Measurements from ENCODE around the gene PHETA1.

PHETA1 gene

DNA sequence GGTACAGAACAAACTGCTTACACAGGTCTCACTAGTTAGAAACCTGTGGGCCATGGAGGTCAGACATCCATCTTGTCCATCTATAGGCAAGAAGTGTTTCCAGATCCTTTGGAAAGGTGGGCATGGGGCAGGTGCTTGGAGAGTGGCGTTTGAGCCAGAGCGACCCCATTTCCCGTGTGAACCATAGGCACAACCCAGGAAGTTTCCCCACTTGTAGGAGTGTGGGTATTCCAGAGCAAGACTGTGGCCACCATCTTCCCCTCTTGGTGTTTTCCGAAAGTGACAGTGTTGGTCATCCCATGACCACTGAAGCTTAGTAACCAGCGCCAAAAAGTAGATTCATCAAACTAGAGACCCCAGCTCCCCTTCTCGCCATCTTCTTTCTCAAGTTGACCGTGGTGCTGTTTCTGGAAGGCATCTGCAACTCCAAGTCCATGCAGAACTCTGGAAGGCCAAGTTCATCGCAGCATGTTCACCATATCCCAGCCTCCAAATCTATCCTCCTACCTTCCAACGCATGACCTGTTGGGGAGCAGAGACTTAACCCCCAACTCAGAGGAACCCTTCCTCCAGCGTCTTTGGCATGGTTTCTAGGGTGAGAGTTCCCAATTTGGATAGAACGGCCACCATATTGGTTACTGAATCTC is 19.7 kb downstream of the PHETA1 start:
- no peaks in the 10 kb centered on the region for H3K79me2 ChIP-seq (ENCODE audit: insufficient read depth, low read length)
- DNase-seq, result no peak
- no peak overlapping the region for H3K4me3 ChIP-seq (ENCODE audit: low read depth in 1 of 2, low read length in 2 of 2)
- no peaks in the 10 kb centered on the region for H3K36me3 ChIP-seq (ENCODE audit: insufficient read depth, low read length)
- TF ChIP-seq EZH2 (IDR thresholded peaks at IDR 0.05; ENCODE audit: borderline replicate concordance, low read depth, low read length, severe bottlenecking), result no peak
- TF ChIP-seq, protein P1, sequence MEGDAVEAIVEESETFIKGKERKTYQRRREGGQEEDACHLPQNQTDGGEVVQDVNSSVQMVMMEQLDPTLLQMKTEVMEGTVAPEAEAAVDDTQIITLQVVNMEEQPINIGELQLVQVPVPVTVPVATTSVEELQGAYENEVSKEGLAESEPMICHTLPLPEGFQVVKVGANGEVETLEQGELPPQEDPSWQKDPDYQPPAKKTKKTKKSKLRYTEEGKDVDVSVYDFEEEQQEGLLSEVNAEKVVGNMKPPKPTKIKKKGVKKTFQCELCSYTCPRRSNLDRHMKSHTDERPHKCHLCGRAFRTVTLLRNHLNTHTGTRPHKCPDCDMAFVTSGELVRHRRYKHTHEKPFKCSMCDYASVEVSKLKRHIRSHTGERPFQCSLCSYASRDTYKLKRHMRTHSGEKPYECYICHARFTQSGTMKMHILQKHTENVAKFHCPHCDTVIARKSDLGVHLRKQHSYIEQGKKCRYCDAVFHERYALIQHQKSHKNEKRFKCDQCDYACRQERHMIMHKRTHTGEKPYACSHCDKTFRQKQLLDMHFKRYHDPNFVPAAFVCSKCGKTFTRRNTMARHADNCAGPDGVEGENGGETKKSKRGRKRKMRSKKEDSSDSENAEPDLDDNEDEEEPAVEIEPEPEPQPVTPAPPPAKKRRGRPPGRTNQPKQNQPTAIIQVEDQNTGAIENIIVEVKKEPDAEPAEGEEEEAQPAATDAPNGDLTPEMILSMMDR (IDR thresholded peaks at IDR 0.05; ENCODE audit: borderline replicate concordance, extremely low read depth, low read length, poor library complexity, severe bottlenecking), result no peak
- ATAC-seq (ENCODE audit: insufficient read depth, low read depth), result no peak
- no peak overlapping the region for H3K4me2 ChIP-seq (ENCODE audit: insufficient read depth, low read length)
- H3K27me3 ChIP-seq (ENCODE audit: insufficient read depth, low read length, poor library complexity), result no peaks in the 10 kb centered on the region
- H3K27ac ChIP-seq (ENCODE audit: low read length), result no peak overlapping the region
- peaks cover 11% of the 10 kb centered on the region for H3K9me3 ChIP-seq (ENCODE audit: insufficient read depth, low read length, severe bottlenecking)
- no peak overlapping the region for H3K9ac ChIP-seq (ENCODE audit: low read depth, low read length)
- no peak overlapping the region for H2AFZ ChIP-seq (ENCODE audit: low read depth, low read length)
- H4K20me1 ChIP-seq (ENCODE audit: insufficient read depth, low read length), result no peaks in the 10 kb centered on the region
- H3K4me1 ChIP-seq (ENCODE audit: insufficient read depth, low read length), result no peaks in the 10 kb centered on the region

DNA sequence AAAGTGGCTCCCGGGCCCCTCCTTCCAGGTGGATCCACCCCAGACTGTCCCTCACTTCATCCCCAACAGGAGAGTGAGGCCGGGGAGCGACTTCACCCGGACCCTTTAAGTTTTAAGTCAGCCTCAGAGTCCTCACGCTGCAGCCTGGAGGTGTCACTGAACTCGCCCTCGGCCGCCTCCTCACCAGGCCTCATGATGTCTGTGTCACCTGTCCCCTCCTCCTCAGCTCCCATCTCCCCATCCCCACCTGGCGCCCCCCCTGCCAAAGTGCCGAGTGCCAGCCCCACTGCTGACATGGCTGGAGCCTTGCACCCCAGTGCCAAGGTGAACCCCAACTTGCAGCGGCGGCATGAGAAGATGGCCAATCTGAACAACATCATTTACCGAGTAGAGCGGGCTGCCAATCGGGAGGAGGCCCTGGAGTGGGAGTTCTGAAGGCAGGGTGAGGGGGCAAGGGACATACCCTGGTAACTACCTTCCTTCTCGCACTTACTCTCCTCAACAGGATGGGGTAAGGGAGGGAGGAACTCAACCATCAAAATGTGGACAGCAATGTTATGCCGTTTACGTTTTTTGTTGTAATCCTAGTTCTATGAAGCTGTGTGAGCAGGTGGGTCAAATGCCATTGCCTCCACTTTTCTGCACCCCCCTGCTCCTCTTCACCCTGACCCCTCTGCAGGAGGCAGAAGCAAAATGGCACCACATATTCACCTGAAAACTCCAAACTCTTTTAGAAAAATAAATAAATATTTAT is 20.8 kb downstream of the PHETA1 start:
- no peaks in the 10 kb centered on the region for H4K20me1 ChIP-seq (ENCODE audit: insufficient read depth, low read length)
- no peak overlapping the region for H3K27ac ChIP-seq (ENCODE audit: low read length)
- no peak overlapping the region for H3K9ac ChIP-seq (ENCODE audit: low read depth, low read length)
- no peak for TF ChIP-seq EZH2 (IDR thresholded peaks at IDR 0.05; ENCODE audit: borderline replicate concordance, low read depth, low read length, severe bottlenecking)
- TF ChIP-seq, protein P1 (IDR thresholded peaks at IDR 0.05; ENCODE audit: borderline replicate concordance, extremely low read depth, low read length, poor library complexity, severe bottlenecking), result no peak
- no peak overlapping the region for H2AFZ ChIP-seq (ENCODE audit: low read depth, low read length)
- ATAC-seq (ENCODE audit: insufficient read depth, low read depth) (no peak), DNase-seq (no peak)
- no peaks in the 10 kb centered on the region for H3K4me1 ChIP-seq (ENCODE audit: insufficient read depth, low read length)
- H3K4me2 ChIP-seq (ENCODE audit: insufficient read depth, low read length), result no peak overlapping the region
- H3K36me3 ChIP-seq (ENCODE audit: insufficient read depth, low read length), result no peaks in the 10 kb centered on the region
- no peak overlapping the region for H3K4me3 ChIP-seq (ENCODE audit: low read depth in 1 of 2, low read length in 2 of 2)
- no peaks in the 10 kb centered on the region for H3K79me2 ChIP-seq (ENCODE audit: insufficient read depth, low read length)
- peaks cover 11% of the 10 kb centered on the region for H3K9me3 ChIP-seq (ENCODE audit: insufficient read depth, low read length, severe bottlenecking)
- H3K27me3 ChIP-seq (ENCODE audit: insufficient read depth, low read length, poor library complexity), result no peaks in the 10 kb centered on the region

DNA sequence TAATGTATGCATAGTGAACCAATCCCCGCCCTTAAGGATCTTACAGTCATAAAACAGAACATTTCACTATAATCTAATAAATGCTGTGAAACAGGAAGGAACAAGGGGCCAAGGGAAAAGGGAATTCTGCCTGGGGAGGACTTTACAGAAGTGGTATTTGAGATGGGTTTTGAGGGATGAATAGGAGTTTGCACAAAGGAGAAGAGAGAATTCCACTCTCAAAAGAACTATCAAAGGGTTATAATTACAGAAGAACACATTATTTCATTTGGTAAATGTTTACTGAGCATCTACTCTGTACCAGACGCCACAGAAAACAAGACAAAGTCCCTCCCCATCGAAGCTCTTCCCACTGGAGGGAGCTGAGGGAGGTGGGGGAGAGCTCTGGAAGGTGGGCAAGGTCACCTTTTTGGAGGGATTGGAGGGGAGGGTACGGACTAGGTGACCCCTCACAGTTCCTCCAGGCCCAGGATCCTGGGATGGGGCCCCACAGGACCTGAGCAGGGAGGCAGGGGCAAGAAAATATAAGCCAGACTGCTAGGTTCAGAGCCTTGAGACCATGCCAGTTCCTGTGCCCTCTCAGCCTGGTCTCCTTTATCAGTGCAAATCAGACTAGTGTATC is 24.5 kb downstream of the PHETA1 start:
- H3K79me2 ChIP-seq (ENCODE audit: insufficient read depth, low read length), result no peaks in the 10 kb centered on the region
- no peaks in the 10 kb centered on the region for H3K36me3 ChIP-seq (ENCODE audit: insufficient read depth, low read length)
- no peaks in the 10 kb centered on the region for H4K20me1 ChIP-seq (ENCODE audit: insufficient read depth, low read length)
- H3K4me2 ChIP-seq (ENCODE audit: insufficient read depth, low read length), result no peak overlapping the region
- no peak overlapping the region for H3K9ac ChIP-seq (ENCODE audit: low read depth, low read length)
- TF ChIP-seq, protein P1 (IDR thresholded peaks at IDR 0.05; ENCODE audit: borderline replicate concordance, extremely low read depth, low read length, poor library complexity, severe bottlenecking), result no peak
- no peak for TF ChIP-seq EZH2 (IDR thresholded peaks at IDR 0.05; ENCODE audit: borderline replicate concordance, low read depth, low read length, severe bottlenecking)
- H3K4me3 ChIP-seq (ENCODE audit: low read depth in 1 of 2, low read length in 2 of 2), result no peak overlapping the region
- ATAC-seq (ENCODE audit: insufficient read depth, low read depth) (no peak), DNase-seq (no peak)
- H3K27ac ChIP-seq (ENCODE audit: low read length), result no peak overlapping the region
- H2AFZ ChIP-seq (ENCODE audit: low read depth, low read length), result no peak overlapping the region
- peaks cover 11% of the 10 kb centered on the region for H3K9me3 ChIP-seq (ENCODE audit: insufficient read depth, low read length, severe bottlenecking)
- H3K4me1 ChIP-seq (ENCODE audit: insufficient read depth, low read length), result no peaks in the 10 kb centered on the region
- no peaks in the 10 kb centered on the region for H3K27me3 ChIP-seq (ENCODE audit: insufficient read depth, low read length, poor library complexity)

All from DND-41 (cell line).